Muscle layer of duodenum (tissue), 2 donors: ENCODE data around the gene TRIM66.

ENCODE experiments used
- H3K27ac ChIP-seq: one replicate; pipeline ENCODE4 v1.7.0; 2013; ENCODE audit warnings: mild to moderate bottlenecking, low read length
- H3K27me3 ChIP-seq: one replicate; pipeline ENCODE4 v1.7.0; 2013; ENCODE audit warnings: low read depth, mild to moderate bottlenecking, control low read depth, low read length
- H3K36me3 ChIP-seq, 2 donors: one replicate each; pipeline ENCODE4 v1.7.0; 2013; ENCODE audit warnings: low read length in 2 of 2, control low read depth in 1 of 2, mild to moderate bottlenecking in 1 of 2; ENCODE audit not compliant: insufficient read depth in 2 of 2, control insufficient read depth in 1 of 2
- H3K4me1 ChIP-seq, 2 donors: one replicate each; pipeline ENCODE4 v1.7.0; 2013; ENCODE audit warnings: low read length in 2 of 2, mild to moderate bottlenecking in 2 of 2, control low read depth in 1 of 2, moderate library complexity in 1 of 2; ENCODE audit not compliant: insufficient read depth in 2 of 2, control insufficient read depth in 1 of 2
- H3K4me3 ChIP-seq, 2 donors: one replicate each; pipeline ENCODE4 v1.7.0; 2013; ENCODE audit warnings: low read length in 2 of 2, low read depth in 1 of 2, mild to moderate bottlenecking in 1 of 2
- H3K9me3 ChIP-seq, 2 donors: one replicate each; pipeline ENCODE4 v1.7.0; 2013; ENCODE audit warnings: low read length in 2 of 2, control low read depth in 1 of 2, mild to moderate bottlenecking in 1 of 2; ENCODE audit not compliant: control insufficient read depth in 1 of 2
- donor health status: healthy.

The TRIM66 gene, protein sequence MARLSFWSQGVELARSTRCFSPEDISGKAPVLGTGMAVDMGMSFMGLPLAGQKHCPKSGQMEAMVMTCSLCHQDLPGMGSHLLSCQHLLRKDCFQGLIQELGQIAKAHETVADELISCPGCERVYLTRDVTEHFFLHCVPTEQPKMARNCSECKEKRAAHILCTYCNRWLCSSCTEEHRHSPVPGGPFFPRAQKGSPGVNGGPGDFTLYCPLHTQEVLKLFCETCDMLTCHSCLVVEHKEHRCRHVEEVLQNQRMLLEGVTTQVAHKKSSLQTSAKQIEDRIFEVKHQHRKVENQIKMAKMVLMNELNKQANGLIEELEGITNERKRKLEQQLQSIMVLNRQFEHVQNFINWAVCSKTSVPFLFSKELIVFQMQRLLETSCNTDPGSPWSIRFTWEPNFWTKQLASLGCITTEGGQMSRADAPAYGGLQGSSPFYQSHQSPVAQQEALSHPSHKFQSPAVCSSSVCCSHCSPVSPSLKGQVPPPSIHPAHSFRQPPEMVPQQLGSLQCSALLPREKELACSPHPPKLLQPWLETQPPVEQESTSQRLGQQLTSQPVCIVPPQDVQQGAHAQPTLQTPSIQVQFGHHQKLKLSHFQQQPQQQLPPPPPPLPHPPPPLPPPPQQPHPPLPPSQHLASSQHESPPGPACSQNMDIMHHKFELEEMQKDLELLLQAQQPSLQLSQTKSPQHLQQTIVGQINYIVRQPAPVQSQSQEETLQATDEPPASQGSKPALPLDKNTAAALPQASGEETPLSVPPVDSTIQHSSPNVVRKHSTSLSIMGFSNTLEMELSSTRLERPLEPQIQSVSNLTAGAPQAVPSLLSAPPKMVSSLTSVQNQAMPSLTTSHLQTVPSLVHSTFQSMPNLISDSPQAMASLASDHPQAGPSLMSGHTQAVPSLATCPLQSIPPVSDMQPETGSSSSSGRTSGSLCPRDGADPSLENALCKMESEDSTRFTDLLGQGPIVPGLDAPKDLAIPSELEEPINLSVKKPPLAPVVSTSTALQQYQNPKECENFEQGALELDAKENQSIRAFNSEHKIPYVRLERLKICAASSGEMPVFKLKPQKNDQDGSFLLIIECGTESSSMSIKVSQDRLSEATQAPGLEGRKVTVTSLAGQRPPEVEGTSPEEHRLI (N-terminal part only)

DNA sequence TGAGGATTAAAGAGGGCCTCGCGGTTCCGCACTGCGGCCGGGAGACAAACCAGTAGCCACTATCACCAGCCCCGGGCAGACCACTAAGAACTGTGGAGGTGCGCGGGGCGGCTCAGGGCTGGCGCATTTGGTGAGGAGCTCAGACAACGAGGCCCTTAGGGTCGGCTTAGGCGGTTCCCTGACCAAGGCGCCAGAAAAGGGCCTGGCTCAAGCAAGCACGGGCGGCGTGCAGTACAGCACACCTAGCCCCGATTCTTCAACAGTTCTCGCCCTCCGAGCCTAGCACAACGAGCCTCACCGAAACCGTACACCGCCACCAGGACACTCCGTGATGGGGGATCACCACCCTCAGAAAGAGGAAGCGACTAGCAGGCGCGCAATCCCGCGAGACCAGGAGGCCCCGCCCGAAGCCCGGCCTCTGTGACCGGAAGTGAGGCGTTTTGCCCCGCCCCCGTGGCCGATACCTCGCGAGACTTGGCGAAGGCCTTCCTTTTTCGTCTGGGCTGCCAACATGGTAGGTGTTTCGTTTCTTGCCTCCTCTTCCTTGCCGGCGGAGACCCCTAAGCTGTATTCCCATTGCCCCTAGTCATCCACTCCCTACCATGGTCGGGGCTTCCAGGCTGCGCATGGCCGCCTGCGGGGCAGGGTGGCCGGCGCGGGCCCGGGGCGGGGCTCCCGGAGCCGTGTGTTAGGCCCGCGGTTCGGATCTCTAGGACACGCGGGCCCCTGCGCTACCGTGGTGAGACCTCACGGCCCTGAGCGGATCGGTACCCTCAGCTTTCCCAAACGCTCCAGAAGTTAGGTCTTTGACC is at the start of gene TRIM66, which contains the start of gene RPL27A:
TSS of gene TRIM66 (minus strand) at position 363 of the 812 bp plus-strand sequence. CDS start 10,391 bp downstream, outside the sequence.
TSS of gene RPL27A (plus strand) at position 490 of the 812 bp plus-strand sequence. CDS start at position 512, 22 bp downstream.
- Histone ChIP-seq H3K9me3 (no peaks in the 10 kb centered on the region), H3K4me3 (peak within 1 kb of the TSS; percentile 95 to 99), H3K36me3 (peaks cover 28 to 50% of the 10 kb centered on the region in 2 donors), H3K4me1 (peaks cover 0 to 16% of the 10 kb centered on the region in 2 donors), H3K27me3 (no peaks in the 10 kb centered on the region), H3K27ac (peak within 1 kb of the TSS; percentile 98)

DNA sequence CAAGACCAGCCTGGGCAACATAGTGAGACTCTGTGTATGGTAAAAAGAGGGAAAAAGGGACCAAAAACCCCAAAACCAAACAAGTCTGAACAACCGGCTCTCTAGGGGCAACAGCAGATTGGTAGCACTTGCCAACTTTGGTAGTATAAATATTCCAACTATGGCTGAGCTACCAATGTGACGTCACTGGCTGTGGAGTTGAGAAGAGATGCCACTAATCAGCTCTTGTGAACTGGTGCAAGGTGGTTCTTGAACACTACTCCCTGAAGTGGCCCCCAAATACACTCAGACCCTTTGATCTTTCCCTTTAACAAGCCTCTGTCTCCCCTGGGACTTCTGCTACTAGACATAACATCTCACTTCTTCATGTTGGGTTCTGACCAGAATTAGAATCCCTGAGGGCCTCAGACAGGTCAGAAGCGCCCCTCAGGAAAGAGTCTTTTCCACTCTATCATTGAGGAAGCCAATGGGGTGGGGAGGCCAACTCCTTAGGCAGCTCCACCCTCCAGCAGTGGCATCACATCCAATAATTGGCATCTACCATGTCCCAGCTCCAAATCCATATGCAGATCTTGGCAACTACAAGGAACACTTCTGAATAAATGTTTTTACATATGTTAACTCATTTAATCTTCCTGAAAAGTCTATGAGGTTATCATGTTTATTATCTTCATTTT is 49.3 kb upstream of the TRIM66 start:
- Histone ChIP-seq H3K9me3 (no peaks in the 10 kb centered on the region), H3K27me3 (no peaks in the 10 kb centered on the region), H3K36me3 (peaks cover 7 to 12% of the 10 kb centered on the region in 2 donors), H3K4me1 (peaks cover 12 to 46% of the 10 kb centered on the region in 2 donors), H3K4me3 (no peak overlapping the region), H3K27ac (peak overlapping the region; percentile 60)

DNA sequence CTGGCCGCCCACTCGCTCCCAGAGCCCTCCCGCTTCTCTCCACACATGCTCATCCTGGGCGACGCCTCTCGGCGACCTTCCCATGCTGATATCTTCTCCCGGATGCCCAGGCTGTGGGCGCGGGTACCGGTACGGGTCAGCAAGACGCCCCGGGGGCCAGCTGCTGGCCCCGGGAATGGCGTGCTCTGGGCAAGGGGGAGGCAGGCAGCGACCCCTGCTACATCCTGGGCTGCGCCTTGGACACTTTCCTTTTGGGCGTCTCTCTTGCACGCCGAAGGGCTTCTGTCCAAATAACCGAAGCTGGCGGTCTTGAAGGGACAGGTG is 48.2 kb upstream of the TRIM66 start:
- H3K4me1 ChIP-seq, result peaks cover 12 to 50% of the 10 kb centered on the region in 2 donors
- no peak overlapping the region for H3K27ac ChIP-seq
- no peak overlapping the region for H3K4me3 ChIP-seq
- no peaks in the 10 kb centered on the region for H3K27me3 ChIP-seq
- no peaks in the 10 kb centered on the region for H3K9me3 ChIP-seq
- H3K36me3 ChIP-seq, result peaks cover 14 to 18% of the 10 kb centered on the region in 2 donors

DNA sequence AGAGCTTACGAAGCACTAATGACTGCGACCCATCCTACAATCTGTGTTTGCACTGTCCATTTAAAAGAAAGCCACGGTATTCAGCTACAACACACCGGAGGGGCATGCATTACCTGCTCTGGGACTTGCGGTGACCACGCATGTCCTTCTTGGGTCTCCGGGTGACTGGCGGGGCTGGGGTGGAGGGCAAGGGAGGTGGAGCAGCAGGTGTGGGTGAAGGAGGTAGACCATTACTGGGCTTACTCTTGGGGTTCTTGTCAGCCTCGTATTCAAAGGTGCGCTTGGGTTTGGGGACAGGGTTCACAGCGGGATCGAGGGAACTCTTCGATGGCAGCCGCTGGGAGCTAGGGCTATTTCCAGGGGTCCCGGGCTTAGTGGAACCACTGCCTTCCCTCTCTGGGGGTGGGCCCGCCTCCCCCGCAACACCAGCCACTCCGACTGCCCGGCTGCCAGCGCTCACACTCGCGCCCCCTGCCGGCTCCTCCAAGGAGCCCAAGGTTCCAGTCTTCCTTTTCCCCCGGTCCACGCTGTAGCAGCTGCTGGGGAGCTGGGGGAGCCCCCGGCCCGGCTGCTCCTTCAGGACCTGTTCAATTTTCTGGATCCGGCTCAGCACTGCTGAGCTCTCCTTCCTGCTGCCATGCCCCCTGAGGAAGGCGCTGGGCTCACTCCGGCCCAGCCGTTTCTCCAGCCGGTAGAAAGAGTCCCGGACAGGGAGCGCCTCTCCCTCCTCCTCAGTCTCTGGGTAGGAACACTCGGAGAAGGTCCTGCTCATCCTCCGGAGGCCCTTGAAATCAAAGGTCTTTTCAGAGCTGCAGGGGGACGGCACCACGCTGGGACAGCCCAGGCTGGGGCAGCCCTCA is 47.6 kb upstream of the TRIM66 start:
- Histone ChIP-seq H3K9me3 (no peaks in the 10 kb centered on the region), H3K27me3 (no peaks in the 10 kb centered on the region)

DNA sequence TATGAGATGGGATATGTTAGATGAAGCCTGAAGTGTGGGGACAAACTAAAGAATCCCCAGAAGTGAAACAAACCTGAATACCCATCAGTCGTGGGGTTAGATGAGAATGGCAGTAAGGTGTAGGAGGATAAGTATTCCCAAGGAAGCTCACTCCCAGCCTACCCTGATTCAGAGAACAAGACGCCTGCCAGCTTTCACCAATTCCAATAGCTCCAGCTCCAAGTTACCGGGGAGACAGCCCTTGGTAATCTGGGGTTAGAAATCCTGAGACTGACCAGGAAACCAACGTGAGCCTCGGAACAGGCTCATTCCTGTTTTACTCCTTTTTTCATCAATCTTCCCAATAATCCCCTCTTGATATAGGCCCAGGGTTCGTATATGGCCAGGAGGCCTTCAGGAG is 46.6 kb upstream of the TRIM66 start:
- Histone ChIP-seq H3K4me1 (peaks cover 12 to 53% of the 10 kb centered on the region in 2 donors), H3K36me3 (peaks cover 23 to 24% of the 10 kb centered on the region in 2 donors), H3K27me3 (no peaks in the 10 kb centered on the region), H3K9me3 (no peaks in the 10 kb centered on the region), H3K27ac (peak overlapping the region; percentile 59), H3K4me3 (no peak overlapping the region)

More for the DNA sequence above, 47.6 kb upstream of the TRIM66 start:
- Histone ChIP-seq H3K27ac (no peak overlapping the region), H3K4me1 (peaks cover 12 to 50% of the 10 kb centered on the region in 2 donors), H3K36me3 (peaks cover 16 to 18% of the 10 kb centered on the region in 2 donors), H3K4me3 (no peak overlapping the region)

DNA sequence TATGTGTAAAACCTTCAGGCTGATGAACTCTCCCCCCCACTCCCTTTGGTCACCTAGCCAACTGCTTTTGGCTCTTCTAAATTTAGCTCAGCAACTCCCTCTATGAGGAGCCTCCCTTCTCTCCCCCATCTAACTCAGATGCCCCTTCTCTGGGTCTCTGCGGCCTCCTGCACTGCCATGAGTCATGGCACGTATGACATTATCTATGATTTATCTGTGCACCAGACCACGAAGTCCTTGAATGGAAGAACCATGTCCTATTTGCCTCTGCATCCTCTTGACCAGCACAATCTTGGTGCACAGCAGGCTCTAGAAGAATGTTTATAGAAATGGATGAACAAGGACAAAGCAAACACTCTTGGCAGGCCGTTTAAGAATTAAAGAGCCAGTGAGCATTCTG is 46.1 kb upstream of the TRIM66 start:
- H3K4me3 ChIP-seq, result no peak overlapping the region
- no peaks in the 10 kb centered on the region for H3K27me3 ChIP-seq
- no peaks in the 10 kb centered on the region for H3K9me3 ChIP-seq
- H3K27ac ChIP-seq, result peak overlapping the region; percentile 59
- peaks cover 9 to 56% of the 10 kb centered on the region in 2 donors for H3K4me1 ChIP-seq
- H3K36me3 ChIP-seq, result peaks cover 23 to 24% of the 10 kb centered on the region in 2 donors

DNA sequence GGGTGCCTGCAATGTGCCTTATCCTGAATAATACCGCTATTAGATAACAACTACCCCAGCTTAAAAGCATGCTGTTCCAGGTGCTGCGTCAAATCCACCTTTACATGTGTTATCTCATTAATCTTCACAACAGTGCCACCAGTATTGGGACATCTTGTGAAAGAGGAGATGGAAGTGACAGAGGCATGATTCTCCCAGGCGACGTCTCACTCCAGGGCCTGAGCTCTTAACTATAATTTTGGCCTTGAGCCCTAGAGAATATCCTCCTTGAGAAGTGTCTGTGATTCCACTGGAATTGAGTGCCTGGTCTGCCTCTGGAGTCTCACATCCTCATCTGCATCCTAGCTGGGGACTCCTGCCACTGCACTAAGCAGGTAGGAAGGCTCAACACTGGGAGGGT is 43.9 kb upstream of the TRIM66 start:
- peaks cover 23 to 58% of the 10 kb centered on the region in 2 donors for H3K4me1 ChIP-seq
- no peaks in the 10 kb centered on the region for H3K27me3 ChIP-seq
- H3K36me3 ChIP-seq, result peaks cover 23 to 24% of the 10 kb centered on the region in 2 donors
- H3K9me3 ChIP-seq, result no peaks in the 10 kb centered on the region
- peak overlapping the region; percentile 7 for H3K27ac ChIP-seq
- no peak overlapping the region for H3K4me3 ChIP-seq

DNA sequence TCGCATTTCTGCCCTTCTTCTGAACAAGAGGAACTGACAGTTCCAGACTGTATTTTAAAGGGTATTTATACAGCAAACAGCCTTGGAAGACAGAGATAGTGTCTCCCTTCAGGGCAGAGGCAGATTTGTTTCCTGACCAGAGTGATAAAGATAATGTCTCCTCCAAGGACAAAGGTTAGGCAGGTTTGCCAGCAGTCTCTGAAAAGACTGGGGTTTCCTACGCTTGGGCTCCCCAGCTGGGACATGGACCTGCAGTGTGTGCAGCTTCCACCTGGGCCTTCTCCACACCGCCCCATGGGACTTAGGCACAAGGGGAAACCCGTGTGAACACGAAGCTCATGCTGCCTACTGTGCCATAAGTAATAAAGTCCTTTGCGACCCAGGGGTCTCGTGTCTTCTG is 42.2 kb upstream of the TRIM66 start:
- peaks cover 11 to 22% of the 10 kb centered on the region in 2 donors for H3K36me3 ChIP-seq
- peak overlapping the region; percentile 40 for H3K27ac ChIP-seq
- peaks cover 36 to 75% of the 10 kb centered on the region in 2 donors for H3K4me1 ChIP-seq

DNA sequence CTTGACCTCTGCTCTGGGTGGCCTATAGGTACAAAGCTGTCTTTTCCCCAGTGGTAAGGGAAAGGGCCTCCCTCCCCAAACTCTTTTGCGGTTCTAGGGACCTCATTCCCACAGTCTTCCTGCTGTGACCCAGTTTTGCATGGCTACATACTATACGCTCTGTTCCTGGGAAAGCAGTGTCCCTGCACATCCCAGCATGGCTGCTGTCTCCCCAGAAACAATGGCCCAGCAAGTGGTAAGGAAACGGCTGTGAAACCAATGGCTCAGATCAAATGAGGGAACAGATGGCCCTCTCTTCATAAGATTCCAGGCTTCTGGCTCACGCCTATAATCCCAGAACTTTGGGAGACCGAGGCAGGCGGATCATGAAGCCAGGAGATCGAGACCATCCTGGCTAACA is 41.2 kb upstream of the TRIM66 start:
- H3K27me3 ChIP-seq, result no peaks in the 10 kb centered on the region
- H3K9me3 ChIP-seq, result no peaks in the 10 kb centered on the region
- no peak overlapping the region for H3K4me3 ChIP-seq
- H3K36me3 ChIP-seq, result peaks cover 11 to 16% of the 10 kb centered on the region in 2 donors
- peak overlapping the region; percentile 95 for H3K27ac ChIP-seq
- H3K4me1 ChIP-seq, result peaks cover 41 to 73% of the 10 kb centered on the region in 2 donors

More for the DNA sequence above, 42.2 kb upstream of the TRIM66 start:
- Histone ChIP-seq H3K27me3 (no peaks in the 10 kb centered on the region), H3K9me3 (no peaks in the 10 kb centered on the region), H3K4me3 (no peak overlapping the region)
